HK-2 (cell line): Measurements from ENCODE around the gene ITSN2.
"Not testable (repeated sequence)": the region's sequence is repeated elsewhere in the genome, so short reads cannot be mapped to it uniquely, and the experiment has no call there.

Experiments
- DNase-seq: peaks from one replicate; pipeline ENCODE4 v3.0.0-alpha.2; 2018; ENCODE audit not compliant: unreplicated experiment

ITSN2 gene

GRCh38 chr2:24214880-24215279, 145.5 kb downstream of the ITSN2 start:
- DNase-seq, result no peak

GRCh38 chr2:24211408-24211807, 148.9 kb downstream of the ITSN2 start:
- DNase-seq, result no peak

GRCh38 chr2:24210723-24211122, 149.6 kb downstream of the ITSN2 start:
- no peak for DNase-seq

- DNase-seq, result no peak
These were observed 150.3 kb downstream of the ITSN2 start for GRCh38 chr2:24210106-24210455.

GRCh38 chr2:24209389-24210105, 150.8 kb downstream of the ITSN2 start:
- DNase-seq, result no peak

GRCh38 chr2:24208490-24208889, 151.8 kb downstream of the ITSN2 start:
- no peak for DNase-seq

GRCh38 chr2:24207359-24207758, 153.0 kb downstream of the ITSN2 start:
- no peak for DNase-seq

- DNase-seq, result no peak
These were observed 153.6 kb downstream of the ITSN2 start for GRCh38 chr2:24206714-24207113.

- no peak for DNase-seq
These were observed 154.1 kb downstream of the ITSN2 start for GRCh38 chr2:24206242-24206641.

GRCh38 chr2:24205131-24205530, 155.2 kb downstream of the ITSN2 start:
- no peak for DNase-seq

GRCh38 chr2:24204505-24204904, 155.8 kb downstream of the ITSN2 start:
- DNase-seq, result no peak

- no peak for DNase-seq
These were observed 156.6 kb downstream of the ITSN2 start for GRCh38 chr2:24203787-24204150.

GRCh38 chr2:24203029-24203786, 157.1 kb downstream of the ITSN2 start:
- no peak for DNase-seq

- DNase-seq, result no peak
These were observed 159.5 kb downstream of the ITSN2 start for GRCh38 chr2:24200799-24201198.

GRCh38 chr2:24199968-24200590, 160.3 kb downstream of the ITSN2 start:
- no peak for DNase-seq

GRCh38 chr2:24197213-24197612, 163.1 kb downstream of the ITSN2 start:
- DNase-seq, result not testable (repeated sequence)

- DNase-seq, result no peak
These were observed 168.5 kb downstream of the ITSN2 start for GRCh38 chr2:24191848-24192247.

GRCh38 chr2:24191156-24191555, 169.2 kb downstream of the ITSN2 start:
- no peak for DNase-seq

- DNase-seq, result no peak
These were observed 169.8 kb downstream of the ITSN2 start for GRCh38 chr2:24190503-24190902.

- DNase-seq, result no peak
These were observed 170.8 kb downstream of the ITSN2 start for GRCh38 chr2:24189551-24189950.

GRCh38 chr2:24183366-24184069, 176.8 kb downstream of the ITSN2 start:
- no peak for DNase-seq

GRCh38 chr2:24182507-24182906, 177.8 kb downstream of the ITSN2 start:
- no peak for DNase-seq
